Upper lobe of right lung (tissue), 1 donor: Measurements from ENCODE around the gene CHAT. TPM values are rescaled to one million over a fixed set of nuclear protein-coding genes. Genes with fewer than 3 reads are reported as not detected.

Experiments used
- ATAC-seq: fragments of 200-7000 bp; cut with Tn5 transposase; one replicate; pipeline ENCODE4 v1.9.1; 2020; ENCODE audit warnings: mild to moderate bottlenecking, moderate library complexity
- DNase-seq: peaks from one replicate; pipeline ENCODE4 v3.0.0-alpha.2; 2020
- H3K27ac ChIP-seq: fragments of 200-600 bp; one replicate; pipeline ENCODE4 v1.8.0; 2022
- H3K27me3 ChIP-seq: fragments of 200-600 bp; one replicate; pipeline ENCODE4 v1.8.0; 2022; ENCODE audit warnings: mild to moderate bottlenecking
- H3K36me3 ChIP-seq: fragments of 200-600 bp; one replicate; pipeline ENCODE4 v1.8.0; 2022
- H3K4me1 ChIP-seq: fragments of 200-600 bp; one replicate; pipeline ENCODE4 v1.8.0; 2022
- H3K4me3 ChIP-seq: fragments of 200-600 bp; one replicate; pipeline ENCODE4 v1.8.0; 2022; ENCODE audit warnings: mild to moderate bottlenecking
- H3K9me3 ChIP-seq: fragments of 200-600 bp; one replicate; pipeline ENCODE4 v1.8.0; 2022
- intact Hi-C: fragments of 100-400 bp; cut with DNase I; formaldehyde crosslinking; loops from one replicate; pipeline ENCODE4 v1.11.0; 2022
- total RNA-seq: library from RNA; stranded (reverse); fragmentation: NEBNext Ultra II Directional; extraction: Animal tissue kit (Norgen Biotek cat#: 25700); gene quantifications from one replicate; pipeline ENCODE4 v1.2.1, GENCODE V29; 2021
- TF ChIP-seq, protein P1 (sequence below): fragments of 200-600 bp; IDR thresholded peaks from one replicate; pipeline ENCODE4 v1.8.0; 2022; ENCODE audit warnings: antibody characterized with exemption
- donor health status: DM: no; HTN: yes; CAD: no; lungs with severe emphysema.

The CHAT gene
- total RNA-seq, 1 donor from 2014 or later: not detected

DNA sequence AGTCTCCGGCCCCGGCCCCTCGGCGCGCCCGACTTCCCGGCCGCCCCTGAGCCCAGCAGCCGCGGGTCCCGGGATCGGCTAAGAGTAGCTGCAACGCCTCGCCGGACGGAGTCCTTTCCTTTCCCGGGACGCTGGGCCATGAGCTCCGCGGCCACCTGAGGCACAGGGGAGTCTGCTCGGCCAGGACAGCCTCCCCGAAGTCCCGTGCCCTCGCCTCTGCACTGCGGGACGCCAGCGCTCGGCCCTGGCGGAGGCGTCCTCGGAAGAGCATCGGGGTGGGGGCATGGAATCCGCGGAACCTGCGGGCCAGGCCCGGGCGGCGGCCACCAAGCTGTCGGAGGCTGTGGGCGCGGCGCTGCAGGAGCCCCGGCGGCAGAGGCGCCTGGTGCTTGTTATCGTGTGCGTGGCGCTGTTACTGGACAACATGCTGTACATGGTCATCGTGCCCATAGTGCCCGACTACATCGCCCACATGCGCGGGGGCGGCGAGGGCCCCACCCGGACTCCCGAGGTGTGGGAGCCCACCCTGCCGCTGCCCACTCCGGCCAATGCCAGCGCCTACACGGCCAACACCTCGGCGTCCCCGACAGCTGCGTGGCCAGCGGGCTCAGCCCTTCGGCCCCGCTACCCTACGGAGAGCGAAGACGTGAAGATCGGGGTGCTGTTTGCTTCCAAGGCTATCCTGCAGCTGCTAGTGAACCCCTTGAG is 3.2 kb upstream of the CHAT start:
- no peak overlapping the region for H3K27ac ChIP-seq
- intact Hi-C loops: no loop called here
- H3K4me3 ChIP-seq: no peak overlapping the region
- H3K27me3 ChIP-seq: peaks cover 84% of the 10 kb centered on the region
- ATAC-seq (no peak), DNase-seq (no peak)
- H3K36me3 ChIP-seq: no peaks in the 10 kb centered on the region
- TF ChIP-seq, protein P1, sequence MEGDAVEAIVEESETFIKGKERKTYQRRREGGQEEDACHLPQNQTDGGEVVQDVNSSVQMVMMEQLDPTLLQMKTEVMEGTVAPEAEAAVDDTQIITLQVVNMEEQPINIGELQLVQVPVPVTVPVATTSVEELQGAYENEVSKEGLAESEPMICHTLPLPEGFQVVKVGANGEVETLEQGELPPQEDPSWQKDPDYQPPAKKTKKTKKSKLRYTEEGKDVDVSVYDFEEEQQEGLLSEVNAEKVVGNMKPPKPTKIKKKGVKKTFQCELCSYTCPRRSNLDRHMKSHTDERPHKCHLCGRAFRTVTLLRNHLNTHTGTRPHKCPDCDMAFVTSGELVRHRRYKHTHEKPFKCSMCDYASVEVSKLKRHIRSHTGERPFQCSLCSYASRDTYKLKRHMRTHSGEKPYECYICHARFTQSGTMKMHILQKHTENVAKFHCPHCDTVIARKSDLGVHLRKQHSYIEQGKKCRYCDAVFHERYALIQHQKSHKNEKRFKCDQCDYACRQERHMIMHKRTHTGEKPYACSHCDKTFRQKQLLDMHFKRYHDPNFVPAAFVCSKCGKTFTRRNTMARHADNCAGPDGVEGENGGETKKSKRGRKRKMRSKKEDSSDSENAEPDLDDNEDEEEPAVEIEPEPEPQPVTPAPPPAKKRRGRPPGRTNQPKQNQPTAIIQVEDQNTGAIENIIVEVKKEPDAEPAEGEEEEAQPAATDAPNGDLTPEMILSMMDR: no peak
- H3K9me3 ChIP-seq: no peaks in the 10 kb centered on the region
- H3K4me1 ChIP-seq: no peaks in the 10 kb centered on the region

DNA sequence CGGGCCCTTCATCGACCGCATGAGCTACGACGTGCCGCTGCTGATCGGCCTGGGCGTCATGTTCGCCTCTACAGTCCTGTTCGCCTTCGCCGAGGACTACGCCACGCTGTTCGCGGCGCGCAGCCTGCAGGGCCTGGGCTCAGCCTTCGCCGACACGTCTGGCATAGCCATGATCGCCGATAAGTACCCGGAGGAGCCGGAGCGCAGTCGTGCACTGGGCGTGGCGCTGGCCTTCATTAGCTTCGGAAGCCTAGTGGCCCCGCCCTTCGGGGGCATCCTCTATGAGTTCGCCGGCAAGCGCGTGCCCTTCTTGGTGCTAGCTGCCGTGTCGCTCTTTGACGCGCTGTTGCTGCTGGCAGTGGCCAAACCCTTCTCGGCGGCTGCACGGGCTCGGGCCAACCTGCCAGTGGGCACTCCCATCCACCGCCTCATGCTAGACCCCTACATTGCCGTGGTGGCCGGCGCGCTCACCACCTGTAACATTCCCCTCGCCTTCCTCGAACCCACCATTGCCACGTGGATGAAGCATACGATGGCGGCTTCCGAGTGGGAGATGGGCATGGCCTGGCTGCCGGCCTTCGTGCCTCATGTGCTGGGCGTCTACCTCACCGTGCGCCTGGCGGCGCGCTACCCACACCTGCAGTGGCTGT is 2.5 kb upstream of the CHAT start:
- DNase-seq: peak; percentile 54
- Histone ChIP-seq H3K36me3 (no peaks in the 10 kb centered on the region), H3K9me3 (no peaks in the 10 kb centered on the region), H3K27ac (no peak overlapping the region), H3K4me1 (no peaks in the 10 kb centered on the region), H3K4me3 (no peak overlapping the region), H3K27me3 (peaks cover 91% of the 10 kb centered on the region)
- ATAC-seq: no peak
- intact Hi-C loops: no loop called here
- TF ChIP-seq, protein P1: no peak

DNA sequence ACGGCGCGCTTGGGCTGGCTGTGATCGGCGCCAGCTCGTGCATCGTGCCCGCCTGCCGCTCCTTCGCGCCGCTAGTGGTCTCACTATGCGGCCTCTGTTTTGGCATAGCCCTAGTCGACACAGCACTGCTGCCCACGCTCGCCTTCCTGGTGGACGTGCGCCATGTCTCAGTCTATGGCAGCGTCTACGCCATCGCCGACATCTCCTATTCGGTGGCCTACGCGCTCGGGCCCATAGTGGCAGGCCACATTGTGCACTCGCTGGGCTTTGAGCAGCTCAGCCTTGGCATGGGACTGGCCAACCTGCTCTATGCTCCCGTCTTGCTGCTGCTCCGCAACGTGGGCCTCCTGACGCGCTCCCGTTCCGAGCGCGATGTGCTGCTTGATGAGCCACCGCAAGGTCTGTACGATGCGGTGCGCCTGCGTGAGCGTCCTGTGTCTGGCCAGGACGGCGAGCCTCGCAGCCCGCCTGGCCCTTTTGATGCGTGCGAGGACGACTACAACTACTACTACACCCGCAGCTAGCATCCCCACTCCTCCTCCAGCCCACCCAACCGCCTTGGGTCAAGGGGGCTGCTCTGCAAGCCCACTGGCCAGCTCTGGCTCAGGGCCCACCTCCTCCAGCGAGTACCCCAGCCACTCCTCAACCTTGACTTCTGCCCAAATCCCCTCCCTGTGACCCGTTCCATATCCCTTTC is 1.9 kb upstream of the CHAT start:
- Histone ChIP-seq H3K27ac (no peak overlapping the region), H3K27me3 (peaks cover 97% of the 10 kb centered on the region), H3K36me3 (no peaks in the 10 kb centered on the region), H3K4me3 (no peak overlapping the region), H3K9me3 (no peaks in the 10 kb centered on the region), H3K4me1 (no peaks in the 10 kb centered on the region)
- DNase-seq: peak; percentile 46
- TF ChIP-seq, protein P1: no peak
- ATAC-seq: no peak
- intact Hi-C loops: no loop called here

DNA sequence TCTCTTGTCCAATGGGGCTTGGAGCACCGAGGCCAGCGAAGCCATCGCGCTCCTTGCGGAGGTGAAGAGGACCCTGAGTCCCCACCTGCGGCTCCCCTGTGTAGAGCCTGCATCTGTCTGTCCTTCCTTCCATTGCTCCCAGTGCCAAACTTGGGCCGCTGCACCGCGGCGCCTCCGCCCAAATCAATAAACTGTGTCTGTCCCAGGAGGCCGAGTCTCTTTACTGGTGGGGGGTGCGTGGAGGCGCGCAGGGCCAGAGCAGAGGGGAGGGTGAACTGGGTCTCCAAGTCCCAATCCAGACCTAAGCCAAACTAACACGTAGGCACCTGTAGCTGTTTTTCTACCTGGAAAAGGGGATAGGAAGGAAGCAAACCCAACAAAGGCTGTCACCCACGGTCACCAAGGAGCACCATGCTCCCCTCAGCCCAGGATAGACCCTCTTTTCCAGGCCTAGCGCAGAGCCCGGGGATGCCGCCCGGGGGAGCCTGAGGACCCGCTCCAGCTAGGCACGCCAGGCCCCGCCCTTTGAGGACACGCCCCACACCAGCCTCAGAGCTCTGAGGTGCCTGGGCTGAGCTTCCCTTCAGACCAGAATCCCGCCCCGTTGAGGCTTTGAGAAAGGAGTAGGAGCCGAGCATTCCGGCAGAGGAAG is 1.2 kb upstream of the CHAT start:
- peak; percentile 58 for DNase-seq
- intact Hi-C loops: no loop called here
- Histone ChIP-seq H3K9me3 (no peaks in the 10 kb centered on the region), H3K27ac (no peak overlapping the region), H3K4me1 (no peaks in the 10 kb centered on the region), H3K4me3 (no peak overlapping the region), H3K36me3 (no peaks in the 10 kb centered on the region), H3K27me3 (peaks cover 91% of the 10 kb centered on the region)
- ATAC-seq: no peak
- TF ChIP-seq, protein P1: no peak

DNA sequence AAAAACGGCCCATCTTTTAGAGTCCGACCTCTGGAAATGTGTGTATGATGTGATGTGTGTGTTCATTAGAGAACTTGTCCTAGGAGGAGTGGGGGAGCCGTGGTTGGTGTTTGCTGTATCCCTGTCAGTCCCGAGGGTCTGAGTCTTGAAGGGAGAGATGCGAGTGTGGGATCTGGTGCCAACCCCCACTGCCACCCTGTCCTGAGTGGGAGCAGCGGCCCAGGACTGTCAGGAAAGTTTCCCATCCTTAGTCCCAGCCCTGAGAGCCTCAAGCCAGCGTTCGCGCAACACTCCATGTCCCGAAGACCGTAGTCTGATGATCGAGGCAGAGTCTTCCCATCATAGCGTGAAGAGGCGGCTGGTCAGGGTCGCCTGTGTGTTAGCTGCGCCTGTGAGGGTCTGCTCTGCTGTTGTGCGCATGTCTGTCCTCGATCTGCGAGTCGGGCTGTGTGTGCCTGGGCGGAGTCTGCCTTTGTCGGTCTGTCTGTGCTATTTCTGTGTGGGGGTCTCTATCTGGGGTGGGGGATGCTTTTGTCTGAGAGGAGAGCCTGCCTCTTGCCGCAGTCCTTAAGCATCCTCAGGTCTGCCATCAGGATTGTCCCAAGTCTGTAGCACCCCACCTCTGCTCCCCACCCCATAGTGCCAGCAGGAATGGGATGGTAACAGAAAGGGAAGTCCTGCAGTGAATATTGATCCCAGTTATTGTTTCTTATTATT is 514 bp upstream of the CHAT start:
- DNase-seq: peak; percentile 42

More for the DNA sequence above, 514 bp upstream of the CHAT start:
- H3K4me3 ChIP-seq: no peak overlapping the region
- ATAC-seq: no peak
- no peaks in the 10 kb centered on the region for H3K36me3 ChIP-seq
- H3K9me3 ChIP-seq: no peaks in the 10 kb centered on the region
- H3K27ac ChIP-seq: no peak overlapping the region
- no peaks in the 10 kb centered on the region for H3K4me1 ChIP-seq
- H3K27me3 ChIP-seq: peaks cover 91% of the 10 kb centered on the region
- intact Hi-C loops: no loop called here
- TF ChIP-seq, protein P1: no peak
